Neural cell (in vitro differentiated cells): ENCODE data around the gene TMEM89. TPM values are rescaled to one million over a fixed set of nuclear protein-coding genes. Genes with fewer than 3 reads are reported as not detected.

Source experiments
- H2AFZ ChIP-seq: fragments of 200-600, 300-800 bp; sonication (generic), shearing (Covaris generic); 2 replicates; pipeline ENCODE4 v1.6.0; 2014; ENCODE audit warnings: low read depth, mild to moderate bottlenecking, antibody characterized with exemption, low read length, moderate library complexity
- H3F3A ChIP-seq: fragments of 200-600 bp; shearing (Covaris generic); 2 replicates; pipeline ENCODE4 v1.6.1; 2016; ENCODE audit warnings: mild to moderate bottlenecking, moderate library complexity, mixed read lengths, antibody characterized with exemption, low read length; ENCODE audit not compliant: insufficient read depth, poor library complexity, severe bottlenecking
- H3K27ac ChIP-seq: fragments of 200-600, 300-800 bp; sonication (generic), shearing (Covaris generic); 2 replicates; pipeline ENCODE4 v1.5.1; 2014; ENCODE audit warnings: mild to moderate bottlenecking, low read length, moderate library complexity
- H3K27me3 ChIP-seq: fragments of 300-800, 200-600 bp; sonication (generic), shearing (Covaris generic); 2 replicates; pipeline ENCODE4 v1.6.0; 2014; ENCODE audit warnings: mild to moderate bottlenecking, low read depth, low read length, moderate library complexity; ENCODE audit not compliant: insufficient read depth
- H3K36me3 ChIP-seq: fragments of 300-800, 200-600 bp; sonication (generic), shearing (Covaris generic); 2 replicates; pipeline ENCODE4 v1.5.1; 2014; ENCODE audit warnings: mild to moderate bottlenecking, antibody characterized with exemption, low read length, moderate library complexity; ENCODE audit not compliant: insufficient read depth
- H3K4me2 ChIP-seq: fragments of 300-800, 200-600 bp; sonication (generic), shearing (Covaris generic); 2 replicates; pipeline ENCODE4 v1.6.0; 2014; ENCODE audit warnings: mild to moderate bottlenecking, low read length
- H3K4me3 ChIP-seq: fragments of 300-800, 200-600 bp; sonication (generic), shearing (Covaris generic); 2 replicates; pipeline ENCODE4 v1.5.1; 2014; ENCODE audit warnings: mild to moderate bottlenecking, low read length, moderate library complexity
- H3K79me2 ChIP-seq: fragments of 200-600 bp; shearing (Covaris generic); replicated peaks from 2 replicates; pipeline ENCODE4 v1.6.0; 2014; ENCODE audit warnings: mild to moderate bottlenecking, low read length, moderate library complexity; ENCODE audit not compliant: insufficient read depth
- H3K9ac ChIP-seq: fragments of 300-800, 200-600 bp; sonication (generic), shearing (Covaris generic); 2 replicates; pipeline ENCODE4 v1.6.1; 2016; ENCODE audit warnings: mild to moderate bottlenecking, low read length, mixed read lengths
- H3K9me2 ChIP-seq: fragments of 200-600 bp; shearing (Covaris generic); 2 replicates; pipeline ENCODE4 v1.6.1; 2016; ENCODE audit warnings: mild to moderate bottlenecking, low read length, mixed read lengths; ENCODE audit not compliant: insufficient read depth
- H3K9me3 ChIP-seq: fragments of 200-600, 300-800 bp; sonication (generic), shearing (Covaris generic); 2 replicates; pipeline ENCODE4 v1.6.1; 2016; ENCODE audit warnings: mild to moderate bottlenecking, mixed run types, low read length, moderate library complexity, mixed read lengths
- H4K20me1 ChIP-seq: fragments of 200-600 bp; shearing (Covaris generic); 2 replicates; pipeline ENCODE4 v1.6.1; 2016; ENCODE audit warnings: mild to moderate bottlenecking, mixed run types; ENCODE audit not compliant: insufficient read depth
- CTCF ChIP-seq: fragments of 450-650 bp; IDR thresholded peaks from 2 replicates; pipeline ENCODE4 v1.5.1; 2014; ENCODE audit warnings: antibody characterized with exemption, mild to moderate bottlenecking, moderate library complexity; ENCODE audit not compliant: poor library complexity, severe bottlenecking
- EP300 ChIP-seq: fragments of 450-650 bp; conservative IDR thresholded peaks from 2 replicates; pipeline ENCODE4 v1.6.1; 2014; ENCODE audit warnings: antibody characterized with exemption, mild to moderate bottlenecking, moderate library complexity; ENCODE audit not compliant: poor library complexity, severe bottlenecking
- EZH2 ChIP-seq: fragments of 200-600, 300-800 bp; shearing (Covaris generic), sonication (generic); IDR thresholded peaks from 2 replicates; pipeline ENCODE4 v1.6.1; 2014; ENCODE audit warnings: antibody characterized with exemption, low read length, borderline replicate concordance, mild to moderate bottlenecking; ENCODE audit not compliant: insufficient read depth, poor library complexity, severe bottlenecking
- MXI1 ChIP-seq: fragments of 450-650 bp; conservative IDR thresholded peaks from 2 replicates; pipeline ENCODE4 v1.6.1; 2014; ENCODE audit warnings: antibody characterized with exemption, mild to moderate bottlenecking; ENCODE audit not compliant: poor library complexity, severe bottlenecking
- POLR2AphosphoS5 ChIP-seq: IDR thresholded peaks from 2 replicates; pipeline ENCODE4 v1.6.1; 2012
- RAD21 ChIP-seq: fragments of 450-650 bp; conservative IDR thresholded peaks from 2 replicates; pipeline ENCODE4 v1.6.1; 2014; ENCODE audit warnings: antibody characterized with exemption, mild to moderate bottlenecking, moderate library complexity
- SMC3 ChIP-seq: fragments of 450-650 bp; conservative IDR thresholded peaks from 2 replicates; pipeline ENCODE4 v1.6.1; 2014; ENCODE audit warnings: antibody characterized with exemption, mild to moderate bottlenecking, moderate library complexity; ENCODE audit not compliant: poor library complexity
- TAF1 ChIP-seq: IDR thresholded peaks from 2 replicates; pipeline ENCODE4 v1.6.1; 2012; ENCODE audit warnings: low read depth
- polyA plus RNA-seq: library from polyadenylated mRNA; depleted of rRNA; stranded (reverse); fragments of >200 nt; gene quantifications from 2 replicates; pipeline ENCODE4 v1.2.3, GENCODE V29; 2014
- TF ChIP-seq, protein P1 (sequence below): IDR thresholded peaks from 2 replicates; pipeline ENCODE4 v1.6.1; 2012; ENCODE audit warnings: borderline replicate concordance

The TMEM89 gene
- polyA plus RNA-seq, 1 donor from 2014 or later, result 0.52 TPM

DNA sequence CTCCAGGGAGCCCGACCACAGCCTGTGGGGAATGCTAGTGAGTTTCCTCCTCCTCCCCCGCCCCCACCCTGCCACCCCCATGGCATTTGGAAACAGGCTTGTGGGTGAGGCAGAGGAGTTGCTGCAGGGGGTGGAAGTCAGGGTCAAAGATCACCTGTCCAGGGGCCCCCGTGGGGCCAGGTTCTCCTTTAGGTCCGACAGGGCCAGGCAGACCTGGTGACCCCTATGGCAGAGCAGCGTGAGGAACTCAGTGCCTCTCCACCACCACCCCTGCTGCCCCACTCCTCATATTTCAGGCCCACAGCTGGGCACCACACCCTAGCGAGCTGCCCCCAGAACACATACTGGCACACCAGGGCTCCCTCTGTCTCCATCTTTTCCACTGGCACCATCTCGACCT is 49.1 kb downstream of the TMEM89 start:
- H3K4me3 ChIP-seq, result no peak overlapping the region
- no peaks in the 10 kb centered on the region for H3K36me3 ChIP-seq
- no peaks in the 10 kb centered on the region for H3K79me2 ChIP-seq

DNA sequence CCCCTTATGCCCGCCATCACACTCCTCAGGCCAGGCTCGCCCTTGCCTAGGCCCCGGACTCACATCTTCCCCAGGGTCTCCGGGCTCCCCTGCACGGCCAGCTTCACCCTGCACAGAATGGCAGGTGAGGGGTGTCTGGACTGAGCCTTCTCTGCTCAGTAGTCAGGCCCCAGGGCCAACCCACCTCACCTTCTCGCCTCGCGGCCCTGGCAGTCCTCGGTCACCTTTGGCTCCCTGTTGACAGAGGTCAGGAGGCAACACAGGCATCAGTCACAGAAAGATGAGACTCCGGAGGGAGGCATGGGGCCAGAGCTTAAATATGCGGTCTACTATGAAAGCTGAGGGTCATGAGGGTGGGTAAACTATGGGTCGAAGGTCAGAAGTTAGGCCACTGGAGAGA is 49.6 kb downstream of the TMEM89 start:
- H3K9me3 ChIP-seq, result no peaks in the 10 kb centered on the region
- no peaks in the 10 kb centered on the region for H3F3A ChIP-seq
- no peak overlapping the region for H3K4me3 ChIP-seq
- no peak overlapping the region for H2AFZ ChIP-seq
- H3K27ac ChIP-seq, result no peak overlapping the region
- no peaks in the 10 kb centered on the region for H3K79me2 ChIP-seq
- no peaks in the 10 kb centered on the region for H4K20me1 ChIP-seq
- no peak overlapping the region for H3K4me2 ChIP-seq
- no peaks in the 10 kb centered on the region for H3K27me3 ChIP-seq
- no peak overlapping the region for H3K9ac ChIP-seq
- no peaks in the 10 kb centered on the region for H3K36me3 ChIP-seq
- H3K9me2 ChIP-seq, result no peaks in the 10 kb centered on the region
- TF ChIP-seq TAF1, result no peak
- TF ChIP-seq EZH2, result no peak
- TF ChIP-seq MXI1, result no peak
- no peak for TF ChIP-seq RAD21
- no peak for TF ChIP-seq CTCF
- no peak for TF ChIP-seq POLR2AphosphoS5
- TF ChIP-seq EP300, result no peak
- TF ChIP-seq, protein P1, sequence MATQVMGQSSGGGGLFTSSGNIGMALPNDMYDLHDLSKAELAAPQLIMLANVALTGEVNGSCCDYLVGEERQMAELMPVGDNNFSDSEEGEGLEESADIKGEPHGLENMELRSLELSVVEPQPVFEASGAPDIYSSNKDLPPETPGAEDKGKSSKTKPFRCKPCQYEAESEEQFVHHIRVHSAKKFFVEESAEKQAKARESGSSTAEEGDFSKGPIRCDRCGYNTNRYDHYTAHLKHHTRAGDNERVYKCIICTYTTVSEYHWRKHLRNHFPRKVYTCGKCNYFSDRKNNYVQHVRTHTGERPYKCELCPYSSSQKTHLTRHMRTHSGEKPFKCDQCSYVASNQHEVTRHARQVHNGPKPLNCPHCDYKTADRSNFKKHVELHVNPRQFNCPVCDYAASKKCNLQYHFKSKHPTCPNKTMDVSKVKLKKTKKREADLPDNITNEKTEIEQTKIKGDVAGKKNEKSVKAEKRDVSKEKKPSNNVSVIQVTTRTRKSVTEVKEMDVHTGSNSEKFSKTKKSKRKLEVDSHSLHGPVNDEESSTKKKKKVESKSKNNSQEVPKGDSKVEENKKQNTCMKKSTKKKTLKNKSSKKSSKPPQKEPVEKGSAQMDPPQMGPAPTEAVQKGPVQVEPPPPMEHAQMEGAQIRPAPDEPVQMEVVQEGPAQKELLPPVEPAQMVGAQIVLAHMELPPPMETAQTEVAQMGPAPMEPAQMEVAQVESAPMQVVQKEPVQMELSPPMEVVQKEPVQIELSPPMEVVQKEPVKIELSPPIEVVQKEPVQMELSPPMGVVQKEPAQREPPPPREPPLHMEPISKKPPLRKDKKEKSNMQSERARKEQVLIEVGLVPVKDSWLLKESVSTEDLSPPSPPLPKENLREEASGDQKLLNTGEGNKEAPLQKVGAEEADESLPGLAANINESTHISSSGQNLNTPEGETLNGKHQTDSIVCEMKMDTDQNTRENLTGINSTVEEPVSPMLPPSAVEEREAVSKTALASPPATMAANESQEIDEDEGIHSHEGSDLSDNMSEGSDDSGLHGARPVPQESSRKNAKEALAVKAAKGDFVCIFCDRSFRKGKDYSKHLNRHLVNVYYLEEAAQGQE, result no peak
- TF ChIP-seq SMC3, result no peak

More for the DNA sequence above, 49.1 kb downstream of the TMEM89 start:
- H3F3A ChIP-seq, result no peaks in the 10 kb centered on the region
- TF ChIP-seq, protein P1, result no peak
- TF ChIP-seq CTCF, result no peak
- TF ChIP-seq MXI1, result no peak
- TF ChIP-seq EP300, result no peak
- no peak for TF ChIP-seq EZH2
- TF ChIP-seq TAF1, result no peak
- no peak for TF ChIP-seq POLR2AphosphoS5
- no peak for TF ChIP-seq RAD21
- no peak for TF ChIP-seq SMC3
- H3K9me3 ChIP-seq, result no peaks in the 10 kb centered on the region
- no peaks in the 10 kb centered on the region for H3K27me3 ChIP-seq
- H4K20me1 ChIP-seq, result no peaks in the 10 kb centered on the region
- H3K4me2 ChIP-seq, result no peak overlapping the region
- H3K9me2 ChIP-seq, result no peaks in the 10 kb centered on the region
- no peak overlapping the region for H3K27ac ChIP-seq
- no peak overlapping the region for H2AFZ ChIP-seq
- H3K9ac ChIP-seq, result no peak overlapping the region
